H1 (cell line): ENCODE data around the gene MINDY3. TPM values are rescaled to one million over a fixed set of nuclear protein-coding genes. Genes with fewer than 3 reads are reported as not detected.

Experiments
- CTCF ChIA-PET: fragments of 300-600 bp; sonication (Branson Sonifier 250); formaldehyde crosslinking; loops from one replicate; lab custom pipeline; 2021; ENCODE audit not compliant: partially characterized antibody; lab: Charles Lee
- POLR2A ChIA-PET: fragments of 300-600 bp; sonication (Branson Sonifier 250); formaldehyde crosslinking; loops from one replicate; lab custom pipeline; 2021; ENCODE audit warnings: inconsistent platforms; ENCODE audit not compliant: partially characterized antibody; lab: Charles Lee
- DNase-seq, 2 experiments: peaks; one replicate each; pipeline versions ENCODE4 v3.0.0 to v3.0.0-alpha.2; 2010 to 2022; ENCODE audit warnings: low spot score in 2 of 2, low read depth in 1 of 2, mixed read lengths in 1 of 2
- FAIRE-seq: peaks from 2 replicates; lab custom pipeline; 2011; peaks lifted over from hg19 to GRCh38; lab: Jason Lieb, UNC
- H2AFZ ChIP-seq: 2 replicates; pipeline ENCODE4 v1.8.1; 2012; ENCODE audit warnings: low read length, inconsistent platforms
- H2AK5ac ChIP-seq: 2 replicates; pipeline ENCODE4 v1.6.1; 2013; ENCODE audit warnings: low read depth, low read length
- H2BK120ac ChIP-seq: replicated peaks from 2 replicates; pipeline ENCODE3; 2013; ENCODE audit warnings: low read depth, low read length, inconsistent platforms
- H2BK12ac ChIP-seq: 2 replicates; pipeline ENCODE4 v1.6.1; 2013; ENCODE audit warnings: low read depth, low read length
- H2BK15ac ChIP-seq: 2 replicates; pipeline ENCODE4 v1.6.1; 2013; ENCODE audit warnings: low read length
- H2BK20ac ChIP-seq: 2 replicates; pipeline ENCODE4 v1.6.1; 2013; ENCODE audit warnings: low read length
- H2BK5ac ChIP-seq: 2 replicates; pipeline ENCODE4 v1.6.1; 2013; ENCODE audit warnings: low read depth, low read length
- H3K14ac ChIP-seq: 2 replicates; pipeline ENCODE4 v1.6.1; 2013; ENCODE audit warnings: inconsistent platforms; ENCODE audit not compliant: insufficient read length
- H3K18ac ChIP-seq: 2 replicates; pipeline ENCODE4 v1.6.1; 2013; ENCODE audit warnings: low read length; ENCODE audit errors: extremely low read depth
- H3K23ac ChIP-seq: 2 replicates; pipeline ENCODE4 v1.6.1; 2013; ENCODE audit warnings: inconsistent platforms; ENCODE audit not compliant: insufficient read length
- H3K23me2 ChIP-seq: 2 replicates; pipeline ENCODE4 v1.6.1; 2013; ENCODE audit warnings: low read depth, low read length
- H3K27ac ChIP-seq: 2 replicates; pipeline ENCODE4 v1.6.1; 2011; ENCODE audit warnings: low read depth, low read length, inconsistent platforms
- H3K27me3 ChIP-seq, 4 experiments: replicated peaks in 1 of 4; 1 replicate in 1 of 4; 2 replicates in 3 of 4; pipeline versions ENCODE4 v1.6.1 to v1.8.1; 2011 to 2013; ENCODE audit warnings: low read length in 3 of 4, mild to moderate bottlenecking in 3 of 4, inconsistent platforms in 2 of 4, mixed read lengths in 2 of 4, moderate library complexity in 1 of 4; ENCODE audit not compliant: control insufficient read depth in 3 of 4, insufficient read depth in 3 of 4; ENCODE audit errors: extremely low read depth in 1 of 4
- H3K36me3 ChIP-seq, 4 experiments: 2 replicates each; pipeline versions ENCODE4 v1.6.1 to v1.8.1; 2011 to 2013; ENCODE audit warnings: mild to moderate bottlenecking in 4 of 4, low read length in 3 of 4, moderate library complexity in 2 of 4, control low read depth in 1 of 4, inconsistent platforms in 1 of 4; ENCODE audit not compliant: insufficient read depth in 4 of 4, control insufficient read depth in 2 of 4
- H3K4ac ChIP-seq: replicated peaks from 2 replicates; pipeline ENCODE3; 2013; ENCODE audit warnings: low read length, low read depth, mixed read lengths, inconsistent platforms; ENCODE audit not compliant: insufficient read length
- H3K4me1 ChIP-seq, 4 experiments: replicated peaks in 1 of 4; 1 replicate in 1 of 4; 2 replicates in 3 of 4; pipeline versions ENCODE4 v1.6.1 to v1.8.1; 2011 to 2013; ENCODE audit warnings: low read length in 3 of 4, inconsistent platforms in 2 of 4, mixed read lengths in 1 of 4; ENCODE audit not compliant: insufficient read depth in 4 of 4, control insufficient read depth in 3 of 4
- H3K4me2 ChIP-seq, 2 experiments: 2 replicates each; pipeline versions ENCODE4 v1.6.1 to v1.8.1; 2011 to 2013; ENCODE audit warnings: low read depth in 2 of 2, low read length in 2 of 2, control low read depth in 1 of 2, inconsistent platforms in 1 of 2, mild to moderate bottlenecking in 1 of 2; ENCODE audit not compliant: insufficient read depth in 1 of 2
- H3K4me3 ChIP-seq, 4 experiments: fragments of 200-600, 300-600 bp in 1 of 4; sonication (generic), shearing (Covaris generic), sonication (Bioruptor Twin) in 1 of 4; 2 replicates each; pipeline versions ENCODE4 v1.5.1 to v1.8.1; 2011 to 2016; ENCODE audit warnings: low read length in 4 of 4, low read depth in 3 of 4, control low read depth in 2 of 4, inconsistent platforms in 2 of 4, mild to moderate bottlenecking in 2 of 4, mixed read lengths in 1 of 4, moderate library complexity in 1 of 4; ENCODE audit not compliant: insufficient read depth in 2 of 4; ENCODE audit errors: extremely low read depth in 1 of 4
- H3K56ac ChIP-seq: replicated peaks from 2 replicates; pipeline ENCODE3; 2013; ENCODE audit warnings: low read depth, mild to moderate bottlenecking, mixed read lengths, low read length, inconsistent platforms; ENCODE audit not compliant: insufficient read length
- H3K79me1 ChIP-seq: 2 replicates; pipeline ENCODE4 v1.6.1; 2013; ENCODE audit warnings: low read depth, low read length, control low read depth
- H3K79me2 ChIP-seq, 2 experiments: 2 replicates each; pipeline versions ENCODE4 v1.6.1 to v1.8.1; 2012 to 2013; ENCODE audit warnings: low read length in 2 of 2, mild to moderate bottlenecking in 2 of 2, inconsistent platforms in 1 of 2; ENCODE audit not compliant: insufficient read depth in 2 of 2, control insufficient read depth in 1 of 2
- H3K9ac ChIP-seq, 4 experiments: replicated peaks in 1 of 4; 1 replicate in 1 of 4; 2 replicates in 3 of 4; pipeline versions ENCODE4 v1.6.1 to v1.8.1; 2011 to 2013; ENCODE audit warnings: low read depth in 3 of 4, low read length in 3 of 4, control low read depth in 2 of 4, mild to moderate bottlenecking in 2 of 4, moderate library complexity in 2 of 4, inconsistent platforms in 1 of 4; ENCODE audit errors: extremely low read depth in 1 of 4
- H3K9me3 ChIP-seq, 2 experiments: 2 replicates each; pipeline versions ENCODE4 v1.6.1 to v1.8.1; 2012 to 2013; ENCODE audit warnings: mild to moderate bottlenecking in 2 of 2, moderate library complexity in 2 of 2, control low read depth in 1 of 2, inconsistent platforms in 1 of 2, low read depth in 1 of 2, low read length in 1 of 2, mixed read lengths in 1 of 2; ENCODE audit not compliant: insufficient read depth in 2 of 2
- H4K20me1 ChIP-seq, 2 experiments: replicated peaks in 1 of 2; 2 replicates each; pipeline versions ENCODE3 to v1.8.1; 2011 to 2013; ENCODE audit warnings: inconsistent platforms in 2 of 2, low read length in 2 of 2, mild to moderate bottlenecking in 1 of 2; ENCODE audit not compliant: insufficient read depth in 2 of 2, control insufficient read depth in 1 of 2
- H4K5ac ChIP-seq: 2 replicates; pipeline ENCODE4 v1.6.1; 2013; ENCODE audit warnings: low read length, low read depth, mixed read lengths, inconsistent platforms; ENCODE audit not compliant: insufficient read length
- H4K8ac ChIP-seq: 2 replicates; pipeline ENCODE4 v1.8.0; 2013; ENCODE audit warnings: mild to moderate bottlenecking, moderate library complexity, low read length, inconsistent platforms; ENCODE audit not compliant: insufficient read depth; ENCODE audit errors: extremely low read depth
- H4K91ac ChIP-seq: replicated peaks from 2 replicates; pipeline ENCODE3; 2013; ENCODE audit warnings: low read length, mixed read lengths, inconsistent platforms; ENCODE audit not compliant: insufficient read length
- CHD1 ChIP-seq: IDR thresholded peaks from 2 replicates; pipeline ENCODE4 v1.6.1; 2012; ENCODE audit warnings: low read depth, low read length, improper control_type of control experiment
- CHD2 ChIP-seq: IDR thresholded peaks from 2 replicates; pipeline ENCODE4 v1.6.1; 2012; ENCODE audit warnings: low read length, improper control_type of control experiment
- CTBP2 ChIP-seq: IDR thresholded peaks from 2 replicates; pipeline ENCODE4 v1.7.0; 2011; ENCODE audit warnings: borderline replicate concordance, mild to moderate bottlenecking, moderate library complexity, mixed read lengths, low read length; ENCODE audit not compliant: insufficient read depth, insufficient read length
- FOSL1 ChIP-seq: IDR thresholded peaks from 2 replicates; pipeline ENCODE4 v1.6.1; 2011; ENCODE audit warnings: mild to moderate bottlenecking, low read depth, low read length, moderate library complexity; ENCODE audit not compliant: insufficient read depth
- GTF2F1 ChIP-seq: IDR thresholded peaks from 2 replicates; pipeline ENCODE4 v1.6.1; 2012; ENCODE audit warnings: low read depth, low read length, improper control_type of control experiment, borderline replicate concordance
- KDM4A ChIP-seq: IDR thresholded peaks from one replicate; pipeline ENCODE4 v1.7.1; 2012; ENCODE audit warnings: low read depth, mild to moderate bottlenecking, moderate library complexity, low read length, inconsistent platforms; ENCODE audit not compliant: severe bottlenecking
- MAX ChIP-seq: IDR thresholded peaks from 2 replicates; pipeline ENCODE4 v1.6.1; 2012; ENCODE audit warnings: inconsistent platforms
- NRF1 ChIP-seq: IDR thresholded peaks from 2 replicates; pipeline ENCODE4 v1.6.1; 2011; ENCODE audit warnings: mild to moderate bottlenecking, low read depth, low read length, improper control_type of control experiment
- RAD21 ChIP-seq, 2 experiments: IDR thresholded peaks in 1 of 2; conservative IDR thresholded peaks in 1 of 2; 2 replicates each; pipeline ENCODE4 v1.6.1; 2011; ENCODE audit warnings: low read depth in 2 of 2, low read length in 2 of 2, improper control_type of control experiment in 1 of 2, inconsistent platforms in 1 of 2, mild to moderate bottlenecking in 1 of 2, moderate library complexity in 1 of 2
- SP2 ChIP-seq: IDR thresholded peaks from 2 replicates; pipeline ENCODE4 v1.6.1; 2012; ENCODE audit warnings: mild to moderate bottlenecking, low read length, inconsistent platforms
- SRF ChIP-seq: IDR thresholded peaks from 2 replicates; pipeline ENCODE4 v1.6.1; 2011; ENCODE audit warnings: mild to moderate bottlenecking, low read depth, low read length, moderate library complexity
- TEAD4 ChIP-seq: IDR thresholded peaks from 2 replicates; pipeline ENCODE4 v1.6.1; 2012; ENCODE audit warnings: low read depth, low read length, inconsistent platforms, mixed read lengths
- WGBS, 2 experiments: shearing (Covaris generic) in 1 of 2; methylation state at CpG; one replicate each; pipeline versions ENCODE4 v1.1.6 to v1.1.7; 2013 to 2015; ENCODE audit warnings: low lambda C conversion rate in 2 of 2, mixed read lengths in 2 of 2, inconsistent platforms in 1 of 2, low coverage in 1 of 2, missing lambda C conversion rate in 1 of 2; ENCODE audit not compliant: insufficient replicate concordance in 2 of 2, insufficient coverage in 1 of 2, insufficient read length in 1 of 2; ENCODE audit errors: extremely low coverage in 1 of 2, missing lambda C conversion rate in 1 of 2; 5-methylcytosine and 5-hydroxymethylcytosine counted together
- polyA plus RNA-seq, 7 experiments: library from polyadenylated mRNA; depleted of rRNA in 3 of 7; stranded (reverse) in 5 of 7; unstranded in 2 of 7; fragments of >200 nt in 5 of 7; fragments of 200-250 nt in 2 of 7; gene quantifications; 1 replicate in 5 of 7; 2 replicates in 1 of 7; 4 replicates in 1 of 7; pipeline versions ENCODE4 v1.2.1 to v1.2.3, GENCODE V29; 2011 to 2013; ENCODE audit warnings: missing spikeins in 2 of 7, mixed read lengths in 2 of 7
- total RNA-seq: library from RNA; stranded (reverse); fragmentation: NEBNext Ultra II Directional; extraction: Animal tissue kit (Norgen Biotek cat#: 25700); gene quantifications from 2 replicates; pipeline ENCODE4 v1.2.1, GENCODE V29; 2021

The MINDY3 gene
- total and polyA plus RNA-seq, 2 of the 8 experiments (the other 6 are each of a cell fraction or from before 2014, with no cell fraction given): 4.6 to 13.6 TPM

- no peak overlapping the region for H3K14ac ChIP-seq
- no peak overlapping the region for H3K4ac ChIP-seq
- WGBS, 2 experiments: 96% methylated on average over 1 of the region's 1 CpG; no CpG with 5 or more reads in 1 of the 2 experiments
- H3K4me3 ChIP-seq: no peak overlapping the region
- peaks cover 0 to 10% of the 10 kb centered on the region in 2 experiments; a peak in 2 of 4 replicates for H3K79me2 ChIP-seq
- H4K8ac ChIP-seq: no peak overlapping the region
- no peak overlapping the region for H2BK20ac ChIP-seq
- no peak overlapping the region for H2AFZ ChIP-seq
- no peak for FAIRE-seq
- TF ChIP-seq RAD21 (IDR thresholded peaks at IDR 0.05 in 1 of 2, conservative IDR thresholded peaks at IDR 0.05 in 1 of 2; ENCODE audit: low read depth in 2 of 2, low read length in 2 of 2) (no peak), CHD2 (no peak), CHD1 (no peak), NRF1 (no peak), FOSL1 (no peak), SRF (no peak), KDM4A (no peak), SP2 (no peak), TEAD4 (no peak), GTF2F1 (no peak), MAX (no peak), CTBP2 (no peak)
- DNase-seq: no peak
- CTCF ChIA-PET: no interaction called here
- H4K91ac ChIP-seq: no peak overlapping the region
- H2BK120ac ChIP-seq: no peak overlapping the region
- POLR2A ChIA-PET: no interaction called here
- no peak overlapping the region for H3K4me2 ChIP-seq
- no peak overlapping the region for H2AK5ac ChIP-seq
- H3K9ac ChIP-seq: no peak overlapping the region
- H3K4me1 ChIP-seq: 0 out of 7 replicates have a peak, but pooled peaks cover 0 to 2% (median 0%) of the 10 kb centered on the region in 4 experiments
- no peak overlapping the region for H3K56ac ChIP-seq
- H4K20me1 ChIP-seq: no peaks in the 10 kb centered on the region
- H3K79me1 ChIP-seq: no peaks in the 10 kb centered on the region
- H3K18ac ChIP-seq: no peak overlapping the region
- peaks cover 5% of the 10 kb centered on the region; the same call in 1 of the 2 replicates for H3K23me2 ChIP-seq
- no peaks in the 10 kb centered on the region for H3K36me3 ChIP-seq
- peaks cover 4 to 50% (median 27%) of the 10 kb centered on the region in 4 experiments for H3K27me3 ChIP-seq
- no peak overlapping the region for H3K27ac ChIP-seq
- peaks cover 0 to 5% of the 10 kb centered on the region in 2 experiments; a peak in 1 of 4 replicates for H3K9me3 ChIP-seq
- no peak overlapping the region for H2BK12ac ChIP-seq
- H2BK15ac ChIP-seq: no peak overlapping the region
- H4K5ac ChIP-seq: no peak overlapping the region
- H2BK5ac ChIP-seq: no peak overlapping the region
- H3K23ac ChIP-seq: no peak overlapping the region
Measured at GRCh38 chr10:15863323-15863722, 3.0 kb upstream of the MINDY3 start.
